ENCODE data around the gene MISP. TPM values are rescaled to one million over a fixed set of nuclear protein-coding genes. Genes with fewer than 3 reads are reported as not detected.
A peak's percentile ranks its signal among the peaks of the same experiment; 100 is the strongest.

Gene MISP
- total RNA-seq, 4 donors from 2014 or later: 0.11 to 1.3 (median 1.0) TPM; not detected in 1

DNA sequence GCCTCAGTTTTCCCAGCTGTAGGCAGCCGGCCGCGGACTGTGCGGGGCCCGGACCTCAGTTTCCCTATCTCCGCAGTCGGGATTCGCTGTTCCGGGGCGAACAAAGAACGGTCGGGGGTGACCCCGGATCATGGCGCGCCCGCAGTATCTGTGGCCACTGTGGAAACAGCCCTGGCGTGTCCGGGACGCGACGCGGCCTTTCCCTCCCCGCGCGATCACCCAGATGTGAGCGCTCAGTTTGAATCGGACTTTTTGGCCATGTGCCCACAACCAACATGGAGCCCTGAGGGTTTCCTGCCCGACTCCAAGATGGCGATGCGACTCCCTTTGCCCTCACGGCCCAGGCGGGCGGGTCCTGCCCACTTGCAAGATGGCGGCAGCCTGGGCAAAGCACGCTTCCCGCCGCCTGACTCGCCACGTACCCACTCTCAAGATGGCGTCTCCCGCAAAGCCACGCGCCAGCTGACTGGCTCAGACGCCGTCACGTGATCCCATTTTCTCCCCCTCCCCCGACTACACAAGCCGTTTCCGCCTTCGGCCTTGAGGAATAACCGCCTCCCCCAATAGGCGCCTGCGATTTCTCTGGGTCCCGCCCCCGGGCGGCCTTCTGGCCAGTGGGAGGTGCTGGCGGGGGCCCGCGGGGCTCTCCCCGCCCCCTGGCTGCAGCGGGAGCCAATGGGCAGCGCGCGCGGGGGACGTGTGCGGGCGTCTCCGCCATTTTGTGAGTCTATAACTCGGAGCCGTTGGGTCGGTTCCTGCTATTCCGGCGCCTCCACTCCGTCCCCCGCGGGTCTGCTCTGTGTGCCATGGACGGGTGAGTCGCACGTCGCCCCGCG is 46.0 kb downstream of the MISP start, which contains the start of gene PTBP1:
PTBP1 (plus strand) TSS at position 761 of the 836 bp plus-strand sequence; CDS start at position 807, 46 bp downstream.
- TF ChIP-seq, protein P1, sequence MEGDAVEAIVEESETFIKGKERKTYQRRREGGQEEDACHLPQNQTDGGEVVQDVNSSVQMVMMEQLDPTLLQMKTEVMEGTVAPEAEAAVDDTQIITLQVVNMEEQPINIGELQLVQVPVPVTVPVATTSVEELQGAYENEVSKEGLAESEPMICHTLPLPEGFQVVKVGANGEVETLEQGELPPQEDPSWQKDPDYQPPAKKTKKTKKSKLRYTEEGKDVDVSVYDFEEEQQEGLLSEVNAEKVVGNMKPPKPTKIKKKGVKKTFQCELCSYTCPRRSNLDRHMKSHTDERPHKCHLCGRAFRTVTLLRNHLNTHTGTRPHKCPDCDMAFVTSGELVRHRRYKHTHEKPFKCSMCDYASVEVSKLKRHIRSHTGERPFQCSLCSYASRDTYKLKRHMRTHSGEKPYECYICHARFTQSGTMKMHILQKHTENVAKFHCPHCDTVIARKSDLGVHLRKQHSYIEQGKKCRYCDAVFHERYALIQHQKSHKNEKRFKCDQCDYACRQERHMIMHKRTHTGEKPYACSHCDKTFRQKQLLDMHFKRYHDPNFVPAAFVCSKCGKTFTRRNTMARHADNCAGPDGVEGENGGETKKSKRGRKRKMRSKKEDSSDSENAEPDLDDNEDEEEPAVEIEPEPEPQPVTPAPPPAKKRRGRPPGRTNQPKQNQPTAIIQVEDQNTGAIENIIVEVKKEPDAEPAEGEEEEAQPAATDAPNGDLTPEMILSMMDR (IDR thresholded peaks at IDR 0.05): peak in 2 of 6 experiments; percentile 9 to 63
- TF ChIP-seq POLR2A (IDR thresholded peaks at IDR 0.05): peak in 3 of 4 donors; percentile 19 to 89 (median 72)
- no peaks in the 10 kb centered on the region for H3K27me3 ChIP-seq
- no peaks in the 10 kb centered on the region for H3K9me3 ChIP-seq
- peaks cover 48 to 65% (median 51%) of the 10 kb centered on the region in 3 donors for H3K4me1 ChIP-seq
- H3K4me3 ChIP-seq: peak within 1 kb of the TSS; percentile 84 to 99 (median 96)
- intact Hi-C loops (cut with DNase I): no loop called here
- H3K27ac ChIP-seq: peak within 1 kb of the TSS; percentile 96 to 100 (median 100)
- DNase-seq: peak; percentile 100
- H3K36me3 ChIP-seq: peaks cover 0 to 27% (median 5%) of the 10 kb centered on the region in 3 donors
- WGBS, 2 donors: 1% methylated on average over 22 of the region's 83 CpGs; no CpG with 5 or more reads in 1 of the 2 donors

DNA sequence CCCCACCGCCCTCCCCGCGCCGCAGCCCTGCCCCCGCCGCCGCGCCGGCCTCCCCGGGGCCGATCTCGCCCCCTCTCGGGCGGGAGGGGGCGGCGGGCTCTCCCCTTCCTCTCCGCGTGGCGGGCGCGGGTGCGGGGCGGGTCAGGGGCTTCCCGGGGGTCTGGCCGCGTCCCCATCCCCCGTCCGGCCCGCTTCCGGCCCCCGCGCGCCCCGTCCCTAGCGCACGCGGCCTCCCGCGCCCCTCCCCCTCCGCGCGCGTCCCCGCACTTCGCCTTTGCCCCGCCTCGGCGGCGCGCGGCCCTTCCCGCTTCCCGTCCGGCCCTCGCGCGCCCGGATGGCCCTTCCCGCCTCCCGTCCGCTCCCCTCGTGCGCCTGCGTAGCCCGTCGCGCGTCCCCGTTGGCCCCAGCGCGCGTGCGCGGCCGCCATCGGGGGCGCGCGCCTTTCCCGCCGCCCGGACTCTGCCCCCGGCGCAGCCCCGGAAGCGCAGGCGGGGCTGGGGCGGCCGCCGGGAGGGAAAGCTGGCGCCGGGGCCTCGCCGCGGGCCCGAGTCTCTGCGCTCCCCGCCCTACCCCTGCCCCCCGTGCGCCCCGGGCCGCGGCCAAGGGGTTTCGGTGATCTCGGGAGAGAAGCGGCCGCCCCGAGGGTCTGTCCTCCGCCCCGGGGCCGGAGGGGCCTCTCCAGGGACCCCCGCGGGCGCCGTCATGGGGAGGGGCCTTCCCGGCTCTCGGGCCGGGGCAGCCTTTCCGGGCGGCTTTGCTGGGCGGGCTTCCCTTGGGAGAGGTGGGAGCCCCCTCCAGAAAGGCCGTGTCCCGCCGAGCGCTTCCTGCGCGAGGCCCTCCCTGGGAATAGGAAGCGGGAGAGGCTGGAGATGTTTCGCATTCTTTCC is 46.9 kb downstream of the MISP start:
- Histone ChIP-seq H3K36me3 (peaks cover 0 to 35% (median 5%) of the 10 kb centered on the region in 3 donors), H3K27ac (peak overlapping the region; percentile 95 to 100 (median 100)), H3K4me3 (peak overlapping the region; percentile 84 to 99 (median 96)), H3K9me3 (no peaks in the 10 kb centered on the region), H3K27me3 (no peaks in the 10 kb centered on the region), H3K4me1 (peaks cover 55 to 65% (median 57%) of the 10 kb centered on the region in 3 donors)
- 0% methylated on average over 14 of the region's 129 CpGs; no CpG with 5 or more reads in 1 of the 2 donors for WGBS, 2 donors
- DNase-seq: peak; percentile 56
- peak in 1 of 4 donors; percentile 51 for TF ChIP-seq POLR2A (IDR thresholded peaks at IDR 0.05)
- TF ChIP-seq, protein P1 (IDR thresholded peaks at IDR 0.05): peak in 3 of 6 experiments; percentile 2 to 59 (median 9)
- intact Hi-C loops (cut with DNase I): no loop called here

DNA sequence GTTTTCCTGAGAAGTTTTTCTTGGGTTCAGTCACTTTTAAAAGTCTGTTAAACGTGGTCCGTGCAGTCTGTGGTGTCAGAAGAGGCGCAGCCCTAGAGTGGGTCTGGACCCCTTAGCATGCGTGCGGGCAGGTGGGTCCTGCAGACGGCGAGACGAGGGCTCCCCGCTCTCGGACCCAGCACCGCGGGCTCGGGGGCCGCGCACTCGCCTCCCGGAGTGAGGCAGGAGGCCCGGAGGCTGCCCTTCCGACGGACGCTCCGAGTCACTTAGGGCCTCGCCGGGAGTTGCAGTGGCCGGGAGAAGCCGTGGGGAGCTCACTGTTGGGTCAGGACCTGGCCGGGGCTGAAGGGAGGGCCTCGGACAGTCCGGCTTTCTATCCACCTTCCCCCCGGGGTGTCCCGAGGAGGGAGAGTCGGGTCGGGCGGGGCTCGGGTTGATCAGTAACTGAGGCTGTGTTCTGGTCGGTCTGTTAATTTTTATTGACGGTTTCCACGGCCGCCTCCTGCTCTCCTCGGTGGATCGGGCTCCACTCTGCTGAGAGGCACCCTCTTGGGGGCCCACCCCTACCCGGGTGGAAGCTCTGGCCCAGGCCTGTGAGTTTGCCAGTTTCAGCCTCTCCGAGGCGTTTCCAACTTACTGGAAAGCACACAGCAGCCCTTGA is 47.6 kb downstream of the MISP start:
- no peak for DNase-seq
- 0% methylated on average over 1 to 20 of the region's 44 CpGs for WGBS, 2 donors
- intact Hi-C loops (cut with DNase I): no loop called here

DNA sequence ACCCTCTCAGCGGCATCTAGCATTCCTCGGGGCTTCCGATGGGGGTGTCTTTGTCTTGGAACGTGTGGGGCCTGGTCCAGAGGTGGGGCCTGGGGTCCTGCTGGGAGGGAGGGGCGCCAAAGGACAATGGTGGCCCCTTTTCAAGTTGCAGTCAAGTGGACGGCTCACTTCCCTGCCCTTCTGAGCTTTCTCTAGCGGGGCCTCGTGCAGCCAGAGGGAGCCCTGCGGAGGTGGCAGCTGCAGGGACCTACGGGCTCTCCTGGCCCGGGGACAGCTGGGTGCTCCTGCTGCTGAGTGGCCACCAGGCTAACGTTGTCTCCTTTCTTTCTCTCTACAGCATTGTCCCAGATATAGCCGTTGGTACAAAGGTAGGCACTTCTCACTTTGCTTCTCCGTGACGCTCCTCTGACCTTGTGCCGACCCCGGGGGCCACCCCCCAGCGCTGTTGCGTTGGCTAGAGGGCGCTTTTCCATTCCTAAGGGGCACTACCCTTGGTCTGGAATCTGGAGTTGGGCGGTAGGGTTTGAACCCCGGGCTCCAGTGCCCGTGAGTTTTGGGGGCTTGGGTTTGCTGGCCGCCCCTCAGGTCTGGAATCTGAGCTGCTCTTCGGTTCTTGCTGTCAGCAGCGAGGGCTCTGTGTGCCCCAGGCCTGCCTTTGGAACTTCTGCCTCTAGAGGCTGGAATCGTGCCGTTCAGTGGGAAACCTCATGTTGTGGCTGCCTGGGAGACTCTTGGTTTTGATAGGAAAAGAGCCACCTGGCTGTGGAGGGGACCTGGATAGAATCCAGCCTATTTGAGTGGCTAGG is 48.4 kb downstream of the MISP start:
- Histone ChIP-seq H3K4me3 (peak overlapping the region; percentile 84 to 99 (median 96)), H3K27me3 (no peaks in the 10 kb centered on the region), H3K36me3 (peaks cover 8 to 50% (median 10%) of the 10 kb centered on the region in 3 donors), H3K9me3 (no peaks in the 10 kb centered on the region), H3K4me1 (peaks cover 61 to 80% (median 64%) of the 10 kb centered on the region in 3 donors), H3K27ac (peak overlapping the region; percentile 95 to 100 (median 100))
- TF ChIP-seq POLR2A (IDR thresholded peaks at IDR 0.05): no peak
- TF ChIP-seq, protein P1 (IDR thresholded peaks at IDR 0.05): no peak
- no peak for DNase-seq
- intact Hi-C loops (cut with DNase I): no loop called here
- WGBS, 2 donors: 7% methylated on average over 20 of the region's 28 CpGs; no CpG with 5 or more reads in 1 of the 2 donors

More for the DNA sequence above, 47.6 kb downstream of the MISP start:
- H3K4me3 ChIP-seq: peak overlapping the region; percentile 84 to 99 (median 96)
- no peaks in the 10 kb centered on the region for H3K9me3 ChIP-seq
- no peak for TF ChIP-seq POLR2A (IDR thresholded peaks at IDR 0.05)
- TF ChIP-seq, protein P1 (IDR thresholded peaks at IDR 0.05): no peak
- H3K27me3 ChIP-seq: no peaks in the 10 kb centered on the region
- peaks cover under 1 to 43% (median 5%) of the 10 kb centered on the region in 3 donors for H3K36me3 ChIP-seq
- H3K4me1 ChIP-seq: peaks cover 61 to 73% (median 64%) of the 10 kb centered on the region in 3 donors
- H3K27ac ChIP-seq: peak overlapping the region; percentile 95 to 100 (median 100)
